Measurements from ENCODE around the gene GDI1. TPM values are rescaled to one million over a fixed set of nuclear protein-coding genes. Genes with fewer than 3 reads are reported as not detected.

GDI1 gene
- total and polyA plus RNA-seq, 9 of the 15 experiments (the other 6 are each of a cell fraction or from before 2014, with no cell fraction given): 0.97 to 82.6 (median 37.5) TPM

DNA sequence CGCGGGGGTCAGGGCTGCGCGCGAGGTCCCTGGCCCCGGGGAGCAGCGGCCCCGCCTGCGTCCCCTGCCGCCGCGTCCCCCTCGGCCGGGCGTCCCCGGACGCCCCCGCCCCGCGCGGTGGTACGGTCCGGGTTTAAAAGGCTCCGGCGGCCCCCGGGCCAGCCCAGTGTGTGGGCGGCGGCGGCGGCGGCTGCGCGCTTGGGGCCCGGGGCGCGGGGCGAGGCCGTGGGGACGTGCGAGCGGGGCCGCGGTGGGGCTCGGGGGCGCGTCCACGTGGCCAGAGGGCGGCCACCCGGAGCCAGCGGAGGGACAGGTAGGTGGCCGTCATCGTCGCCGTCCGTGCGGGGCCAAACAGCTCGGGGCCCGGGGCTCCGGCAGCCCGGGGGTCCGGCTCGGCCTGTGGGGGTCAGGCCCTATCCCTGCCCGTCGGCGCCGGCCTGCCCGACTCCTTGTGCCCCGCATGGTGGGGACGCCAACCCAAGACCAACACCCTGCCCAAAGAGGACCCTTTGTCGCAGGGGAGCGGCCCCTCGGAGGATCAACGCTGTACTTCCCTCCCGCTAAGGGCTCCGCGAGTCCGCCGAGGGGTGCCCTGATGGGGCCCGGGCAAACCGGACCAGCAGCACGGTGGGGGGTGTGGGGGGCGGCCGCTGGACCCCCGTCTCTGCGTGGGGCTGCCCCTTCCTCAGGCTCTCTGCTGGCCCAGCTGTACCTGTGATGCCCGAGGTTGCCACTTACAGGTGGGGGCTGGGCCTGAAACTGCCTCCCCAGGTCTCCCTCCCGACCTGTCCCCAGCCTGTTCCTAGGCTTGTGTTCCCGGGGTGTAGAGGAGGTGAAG, 21.4 kb downstream of the GDI1 start, which contains the start of gene PLXNA3 (continued):
- TF ChIP-seq, protein P1, sequence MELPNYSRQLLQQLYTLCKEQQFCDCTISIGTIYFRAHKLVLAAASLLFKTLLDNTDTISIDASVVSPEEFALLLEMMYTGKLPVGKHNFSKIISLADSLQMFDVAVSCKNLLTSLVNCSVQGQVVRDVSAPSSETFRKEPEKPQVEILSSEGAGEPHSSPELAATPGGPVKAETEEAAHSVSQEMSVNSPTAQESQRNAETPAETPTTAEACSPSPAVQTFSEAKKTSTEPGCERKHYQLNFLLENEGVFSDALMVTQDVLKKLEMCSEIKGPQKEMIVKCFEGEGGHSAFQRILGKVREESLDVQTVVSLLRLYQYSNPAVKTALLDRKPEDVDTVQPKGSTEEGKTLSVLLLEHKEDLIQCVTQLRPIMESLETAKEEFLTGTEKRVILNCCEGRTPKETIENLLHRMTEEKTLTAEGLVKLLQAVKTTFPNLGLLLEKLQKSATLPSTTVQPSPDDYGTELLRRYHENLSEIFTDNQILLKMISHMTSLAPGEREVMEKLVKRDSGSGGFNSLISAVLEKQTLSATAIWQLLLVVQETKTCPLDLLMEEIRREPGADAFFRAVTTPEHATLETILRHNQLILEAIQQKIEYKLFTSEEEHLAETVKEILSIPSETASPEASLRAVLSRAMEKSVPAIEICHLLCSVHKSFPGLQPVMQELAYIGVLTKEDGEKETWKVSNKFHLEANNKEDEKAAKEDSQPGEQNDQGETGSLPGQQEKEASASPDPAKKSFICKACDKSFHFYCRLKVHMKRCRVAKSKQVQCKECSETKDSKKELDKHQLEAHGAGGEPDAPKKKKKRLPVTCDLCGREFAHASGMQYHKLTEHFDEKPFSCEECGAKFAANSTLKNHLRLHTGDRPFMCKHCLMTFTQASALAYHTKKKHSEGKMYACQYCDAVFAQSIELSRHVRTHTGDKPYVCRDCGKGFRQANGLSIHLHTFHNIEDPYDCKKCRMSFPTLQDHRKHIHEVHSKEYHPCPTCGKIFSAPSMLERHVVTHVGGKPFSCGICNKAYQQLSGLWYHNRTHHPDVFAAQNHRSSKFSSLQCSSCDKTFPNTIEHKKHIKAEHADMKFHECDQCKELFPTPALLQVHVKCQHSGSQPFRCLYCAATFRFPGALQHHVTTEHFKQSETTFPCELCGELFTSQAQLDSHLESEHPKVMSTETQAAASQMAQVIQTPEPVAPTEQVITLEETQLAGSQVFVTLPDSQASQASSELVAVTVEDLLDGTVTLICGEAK (IDR thresholded peaks at IDR 0.05): no peak
- TF ChIP-seq, protein P1 (CRISPR knock-in tag; IDR thresholded peaks at IDR 0.05): no peak
- TF ChIP-seq FOXP1 (CRISPR knock-in tag; IDR thresholded peaks at IDR 0.05) (no peak), ZNF766 (CRISPR knock-in tag; conservative IDR thresholded peaks at IDR 0.05) (peak; percentile 59; the same call in 1 of the 2 replicates), KDM5B (IDR thresholded peaks at IDR 0.05; ENCODE audit: insufficient replicate concordance, low read depth, low read length) (peak; percentile 73), YBX1 (IDR thresholded peaks at IDR 0.05) (no peak), CBX3 (IDR thresholded peaks at IDR 0.05; ENCODE audit: borderline replicate concordance in 1 of 2, low read length in 2 of 2) (no peak), EGR1 (conservative IDR thresholded peaks at IDR 0.05) (0 out of 2 replicates have a peak, but pooled peaks have one; percentile 3), HMGN3 (IDR thresholded peaks at IDR 0.05; ENCODE audit: borderline replicate concordance, extremely low read depth, insufficient read length, low read depth, low read length) (peak; percentile 41), SAP30 (IDR thresholded peaks at IDR 0.05; ENCODE audit: borderline replicate concordance, insufficient read depth, low read depth, low read length, poor library complexity, severe bottlenecking) (peak; percentile 51), TRIM28 (IDR thresholded peaks at IDR 0.05) (no peak), NCOA2 (IDR thresholded peaks at IDR 0.05; ENCODE audit: partially characterized antibody in 2 of 2) (no peak), TCF7L2 (IDR thresholded peaks at IDR 0.05; ENCODE audit: low read depth, low read length) (peak; percentile 78)
- TF ChIP-seq, protein P2, sequence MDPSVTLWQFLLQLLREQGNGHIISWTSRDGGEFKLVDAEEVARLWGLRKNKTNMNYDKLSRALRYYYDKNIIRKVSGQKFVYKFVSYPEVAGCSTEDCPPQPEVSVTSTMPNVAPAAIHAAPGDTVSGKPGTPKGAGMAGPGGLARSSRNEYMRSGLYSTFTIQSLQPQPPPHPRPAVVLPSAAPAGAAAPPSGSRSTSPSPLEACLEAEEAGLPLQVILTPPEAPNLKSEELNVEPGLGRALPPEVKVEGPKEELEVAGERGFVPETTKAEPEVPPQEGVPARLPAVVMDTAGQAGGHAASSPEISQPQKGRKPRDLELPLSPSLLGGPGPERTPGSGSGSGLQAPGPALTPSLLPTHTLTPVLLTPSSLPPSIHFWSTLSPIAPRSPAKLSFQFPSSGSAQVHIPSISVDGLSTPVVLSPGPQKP (CRISPR knock-in tag; IDR thresholded peaks at IDR 0.05): no peak
- TF ChIP-seq, protein P3, sequence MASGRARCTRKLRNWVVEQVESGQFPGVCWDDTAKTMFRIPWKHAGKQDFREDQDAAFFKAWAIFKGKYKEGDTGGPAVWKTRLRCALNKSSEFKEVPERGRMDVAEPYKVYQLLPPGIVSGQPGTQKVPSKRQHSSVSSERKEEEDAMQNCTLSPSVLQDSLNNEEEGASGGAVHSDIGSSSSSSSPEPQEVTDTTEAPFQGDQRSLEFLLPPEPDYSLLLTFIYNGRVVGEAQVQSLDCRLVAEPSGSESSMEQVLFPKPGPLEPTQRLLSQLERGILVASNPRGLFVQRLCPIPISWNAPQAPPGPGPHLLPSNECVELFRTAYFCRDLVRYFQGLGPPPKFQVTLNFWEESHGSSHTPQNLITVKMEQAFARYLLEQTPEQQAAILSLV (tag; IDR thresholded peaks at IDR 0.05): no peak
